ENCODE measurements around the gene CDC16.

DNA sequence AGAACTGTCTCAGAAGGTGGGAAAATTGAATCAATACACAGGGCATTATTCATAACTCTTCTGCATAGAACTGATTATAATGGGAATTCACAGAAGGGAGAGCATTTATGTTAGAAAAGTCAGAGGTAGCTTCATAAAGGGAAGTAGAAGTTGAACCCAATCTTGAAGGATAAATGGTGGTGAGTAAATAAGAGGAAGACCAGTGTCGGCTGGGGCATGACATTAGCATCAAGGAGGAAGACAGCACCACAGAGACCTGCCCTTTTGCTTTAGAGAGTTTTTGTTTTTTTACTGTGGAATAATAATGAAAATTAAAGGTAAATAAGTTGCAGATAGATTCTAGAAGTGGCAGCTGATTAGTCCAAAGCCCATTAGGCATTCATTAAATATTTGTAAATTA lies 21.9 kb downstream of the CDC16 start:
- TF ChIP-seq CTCF (IDR thresholded peaks at IDR 0.05 in 4 of 5, conservative IDR thresholded peaks at IDR 0.05 in 1 of 5), result no peak
- no peak for TF ChIP-seq POLR2A (IDR thresholded peaks at IDR 0.05)

Measured in gastrocnemius medialis (tissue), 4 donors.